Measurements from ENCODE around the gene MAML2.

MAML2 gene

DNA sequence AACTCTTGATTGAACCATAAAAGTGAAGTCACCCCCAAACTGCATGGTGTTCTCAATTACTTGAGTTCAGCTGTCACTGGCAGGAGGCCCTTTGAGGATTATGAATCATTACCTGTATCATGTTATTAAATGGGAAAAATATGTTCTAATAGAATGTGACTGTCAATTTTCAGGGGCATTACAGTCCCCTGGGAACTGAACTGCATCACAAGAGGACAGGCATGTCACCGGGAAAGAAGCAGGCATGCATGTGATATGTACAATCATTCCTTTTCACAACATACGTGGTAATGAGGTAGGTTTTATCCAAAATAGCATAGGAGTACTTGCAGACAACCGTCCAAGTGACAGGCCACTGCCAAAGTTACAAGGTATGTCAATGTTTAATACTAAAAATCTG lies 165.8 kb downstream of the MAML2 start:
- no peak for DNase-seq

GRCh38 chr11:96173906-96174305 lies 169.1 kb downstream of the MAML2 start:
- DNase-seq: no peak

DNA sequence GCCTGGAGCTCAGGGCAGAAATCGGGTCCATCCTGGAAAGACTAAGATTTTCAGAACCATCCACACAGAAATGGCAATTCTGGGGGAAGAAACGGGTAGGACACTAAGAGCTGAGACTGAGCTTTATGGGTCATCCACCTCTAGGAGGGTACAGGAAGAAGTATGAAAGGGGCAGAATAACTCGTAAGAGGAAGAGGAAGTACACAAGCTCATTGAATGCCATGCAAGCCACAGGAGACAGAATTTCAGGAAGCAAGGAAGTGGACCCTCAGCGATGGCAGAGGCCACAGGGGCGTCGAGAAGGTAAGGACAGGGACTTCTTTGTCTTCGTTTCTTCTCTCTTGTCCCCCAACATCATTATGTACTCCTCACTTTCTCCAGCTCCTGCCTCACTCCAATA lies 169.6 kb downstream of the MAML2 start:
- no peak for DNase-seq

DNA sequence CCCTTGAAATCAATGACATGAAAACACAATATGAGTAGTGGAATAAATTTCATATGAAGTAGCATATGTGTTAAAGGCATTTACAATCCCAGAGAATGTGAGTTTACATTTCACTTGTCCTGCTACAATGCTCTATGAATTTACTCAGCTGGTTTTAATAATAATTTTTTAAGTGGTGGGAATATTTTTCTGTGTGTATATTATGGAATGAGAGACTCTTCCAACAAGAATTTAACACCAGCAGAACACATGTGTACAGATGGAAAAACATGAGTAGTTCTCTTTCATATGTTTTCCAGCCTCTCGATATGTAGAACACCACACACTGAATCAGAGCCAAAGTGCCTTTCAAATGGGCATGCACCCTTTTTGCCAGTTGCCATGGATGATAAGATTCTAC lies 170.4 kb downstream of the MAML2 start:
- no peak for DNase-seq

DNA sequence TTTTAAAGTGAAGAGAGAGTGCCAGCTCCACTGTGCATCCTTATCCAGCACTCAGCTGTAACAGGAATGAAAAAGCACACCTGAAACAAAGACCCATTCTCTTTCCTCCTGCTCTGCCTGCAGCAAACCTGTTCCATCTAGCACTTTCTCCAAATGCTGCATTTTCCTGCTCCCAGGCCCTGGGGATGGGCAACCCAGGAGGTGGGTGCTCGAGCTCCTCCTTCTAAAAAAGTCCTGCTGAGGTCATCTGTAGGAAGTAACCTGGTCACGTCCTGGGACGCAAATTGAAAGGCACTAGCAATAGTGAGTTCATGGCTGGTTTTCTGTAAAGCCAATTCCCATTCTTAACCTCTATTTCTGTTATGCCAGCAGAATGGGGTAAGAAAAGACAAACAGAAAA lies 173.7 kb downstream of the MAML2 start:
- DNase-seq: no peak

DNA sequence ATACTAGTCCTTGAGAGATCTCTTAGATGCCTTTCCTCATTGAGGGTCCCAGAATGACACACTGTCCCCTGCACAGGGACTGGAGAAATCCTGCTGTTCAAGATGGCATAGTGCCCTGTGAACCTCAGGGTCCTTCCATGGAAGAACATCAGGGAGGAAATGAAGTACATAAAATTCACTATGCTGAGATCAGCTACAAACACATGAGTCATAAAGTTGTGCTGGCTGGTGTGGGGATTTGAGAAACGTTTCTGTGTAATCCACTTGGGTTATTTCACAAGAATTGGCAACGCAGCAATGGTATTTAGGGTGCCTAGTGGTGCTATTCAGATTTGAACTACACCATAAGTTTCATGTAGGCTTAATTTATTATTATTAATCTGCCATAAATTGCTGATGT lies 174.4 kb downstream of the MAML2 start:
- no peak for DNase-seq

DNA sequence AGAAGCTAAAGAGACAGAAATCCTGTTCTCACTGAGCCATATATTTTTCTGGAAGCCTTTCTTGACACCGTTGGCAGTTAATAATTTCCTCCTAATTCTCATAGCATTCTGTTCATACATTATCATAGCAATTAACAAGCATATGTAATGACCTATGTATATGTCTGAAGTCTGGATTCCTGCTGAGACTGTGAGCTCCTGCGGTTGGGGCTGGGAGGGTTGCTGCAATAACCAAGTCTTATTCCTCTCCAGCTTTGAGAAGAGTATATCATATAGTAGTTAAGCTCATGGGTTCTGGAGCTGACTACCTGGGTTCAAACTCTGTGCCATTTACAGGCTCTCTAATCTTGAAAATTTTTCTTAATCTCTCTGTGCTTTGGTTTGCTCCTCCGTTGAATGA lies 175.2 kb downstream of the MAML2 start:
- DNase-seq: no peak

- no peak for DNase-seq
These were observed 175.7 kb downstream of the MAML2 start for GRCh38 chr11:96167203-96167758.

DNA sequence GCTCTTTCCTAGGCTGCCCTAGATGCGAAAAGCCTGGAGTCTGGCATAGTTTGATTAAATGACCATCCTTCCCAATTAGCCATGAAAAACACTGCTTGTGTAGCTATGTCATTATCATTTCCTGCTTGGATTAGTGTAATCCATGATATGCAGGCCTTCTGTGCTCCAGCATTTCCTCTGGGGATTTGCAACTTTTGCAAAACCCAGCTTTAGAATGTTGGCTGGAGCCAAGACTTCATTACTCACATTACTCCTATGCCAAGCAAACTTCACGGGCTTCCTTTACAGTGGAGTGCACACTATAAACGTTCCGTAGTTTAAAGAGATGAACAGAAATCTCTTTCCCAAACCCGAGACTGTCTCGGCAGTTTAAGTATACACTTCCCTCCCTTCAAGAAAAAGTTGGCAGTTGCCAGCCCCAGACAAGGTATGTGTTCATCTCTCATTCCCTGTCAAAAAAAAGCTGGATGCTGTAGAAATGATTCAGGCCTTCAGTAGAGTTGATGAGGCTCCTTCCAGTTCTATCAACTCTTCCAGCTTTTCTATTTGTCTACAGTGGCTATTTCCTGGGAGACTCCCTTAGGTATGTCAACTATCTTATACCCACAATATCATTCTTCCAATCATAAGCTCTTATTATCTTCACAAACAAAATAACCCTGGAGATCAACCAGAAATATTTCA lies 180.0 kb downstream of the MAML2 start:
- no peak for DNase-seq

- DNase-seq: no peak
These were observed 181.5 kb downstream of the MAML2 start for GRCh38 chr11:96161307-96162089.

- no peak for DNase-seq
These were observed 182.2 kb downstream of the MAML2 start for GRCh38 chr11:96160732-96161306.

DNA sequence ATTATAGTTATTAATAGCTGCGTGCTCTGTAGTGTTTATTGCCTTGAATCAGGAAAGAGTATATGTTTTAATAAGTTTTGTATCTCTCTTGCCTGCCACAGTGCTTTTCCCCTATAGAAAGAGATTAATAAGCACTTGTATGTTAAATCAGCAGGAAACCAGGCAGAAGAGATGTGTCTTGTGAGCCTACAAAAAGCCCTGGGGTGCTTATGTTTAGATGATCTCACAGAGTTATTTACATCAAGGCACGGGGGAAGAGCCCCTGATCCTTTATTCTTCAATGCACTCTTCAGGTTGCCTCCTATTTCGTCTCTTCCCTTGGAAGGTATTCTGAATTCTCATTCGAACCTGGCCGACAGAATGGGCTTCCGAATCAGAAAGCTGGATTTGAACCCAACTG lies 183.0 kb downstream of the MAML2 start:
- DNase-seq: no peak

- DNase-seq: no peak
These were observed 184.9 kb downstream of the MAML2 start for GRCh38 chr11:96158126-96158525.

DNA sequence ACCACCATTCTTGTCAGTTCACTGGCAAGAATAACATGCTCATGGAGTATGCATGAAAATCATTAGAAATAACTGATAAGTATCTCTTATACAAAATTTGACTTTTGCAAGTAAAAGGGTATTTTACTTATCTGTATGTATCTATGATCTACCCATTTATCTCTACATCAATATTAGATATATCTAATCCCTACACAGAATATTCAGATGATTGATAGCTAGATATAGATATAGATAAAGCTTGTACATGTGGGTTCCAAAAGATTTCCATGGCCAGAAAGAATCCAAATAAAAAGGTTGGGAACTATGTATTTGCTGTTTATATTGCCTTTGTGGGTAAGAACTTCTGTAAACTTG lies 185.5 kb downstream of the MAML2 start:
- no peak for DNase-seq

DNA sequence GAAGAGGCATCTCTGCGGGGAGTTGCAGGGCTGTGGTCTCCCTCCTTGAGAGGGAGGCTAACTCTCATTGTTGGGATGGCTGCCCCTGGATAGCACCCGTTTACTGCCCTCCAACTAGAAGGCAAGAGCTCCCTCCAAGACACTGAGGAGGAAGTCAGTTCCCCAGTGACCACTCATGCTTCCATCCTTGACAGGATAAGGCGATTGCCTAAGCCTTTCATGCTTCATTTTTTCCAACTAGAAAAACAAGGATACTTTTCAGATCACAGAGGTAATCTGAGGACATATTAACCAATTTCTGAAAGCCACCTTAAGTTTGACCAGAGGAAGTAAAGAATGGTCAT lies 186.6 kb downstream of the MAML2 start:
- no peak for DNase-seq

DNA sequence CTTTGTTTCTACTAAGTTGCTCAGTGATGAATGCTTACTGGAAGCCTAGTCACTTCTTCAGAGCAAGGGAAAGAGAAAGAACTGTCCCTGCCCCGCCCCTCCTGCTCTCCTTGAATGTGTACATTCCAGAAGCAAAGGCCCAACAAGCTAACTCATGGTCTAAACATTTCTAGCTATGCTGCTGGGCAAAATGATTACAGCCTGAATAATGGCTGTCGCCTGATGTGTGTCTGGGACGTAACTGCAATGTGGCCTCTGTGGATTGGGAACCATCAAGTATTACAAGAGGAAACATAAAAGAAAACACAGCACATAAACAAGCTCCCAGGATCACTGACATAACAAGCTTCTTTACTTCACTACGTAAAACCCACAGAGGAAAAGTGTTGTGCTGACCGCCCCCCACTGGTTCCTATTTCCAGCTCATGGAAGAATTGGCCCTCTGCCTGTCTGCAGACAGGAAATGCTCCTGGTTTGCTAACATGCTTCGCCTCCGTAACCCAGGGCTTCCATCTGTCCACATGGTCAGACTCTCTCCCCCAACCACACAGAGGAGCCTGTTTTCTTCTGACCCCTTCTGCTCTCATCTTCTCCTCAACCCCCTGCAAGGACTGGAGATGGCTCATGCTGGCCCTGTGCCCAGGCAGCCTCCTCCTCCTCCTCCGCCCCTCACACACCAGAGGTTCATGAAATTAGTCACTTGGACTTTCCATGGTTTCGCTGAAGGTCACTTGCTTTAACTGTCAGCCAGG lies 187.2 kb downstream of the MAML2 start:
- DNase-seq: no peak

DNA sequence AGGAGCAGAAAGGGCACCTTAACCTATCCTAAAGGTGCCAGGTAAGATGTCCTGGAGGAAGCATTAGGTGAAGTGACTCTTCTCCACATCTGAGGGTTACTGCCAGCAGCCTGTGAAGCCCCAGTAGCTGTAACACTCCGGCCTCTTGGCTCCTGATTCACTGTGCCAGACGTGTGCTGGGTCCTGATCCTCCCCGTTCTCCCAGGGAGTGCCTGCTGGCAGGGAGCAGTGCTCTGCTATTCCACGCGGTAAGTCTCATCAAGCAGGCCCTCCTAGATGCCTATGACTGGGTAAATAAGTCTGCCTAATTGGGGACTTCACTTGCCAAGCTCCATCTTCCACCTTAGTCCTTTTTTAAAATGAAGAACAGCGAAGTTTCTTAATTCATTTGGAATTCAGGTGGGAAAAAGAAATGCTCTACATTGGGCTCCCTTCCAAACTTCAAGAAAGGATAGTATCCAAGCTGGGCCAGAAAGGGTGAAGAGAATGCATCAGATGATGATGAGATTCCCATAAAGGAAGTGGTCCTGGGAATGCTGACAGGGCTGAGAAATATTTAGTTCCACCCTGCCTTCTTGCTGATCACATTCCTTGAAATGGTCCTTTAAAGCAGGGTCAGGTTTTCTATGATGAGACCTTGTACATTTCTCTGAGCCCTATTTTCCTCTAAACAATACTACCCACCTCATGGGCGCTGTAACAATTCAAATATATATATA lies 188.0 kb downstream of the MAML2 start:
- no peak for DNase-seq

- DNase-seq: no peak
These were observed 190.4 kb downstream of the MAML2 start for GRCh38 chr11:96152623-96153022.

DNA sequence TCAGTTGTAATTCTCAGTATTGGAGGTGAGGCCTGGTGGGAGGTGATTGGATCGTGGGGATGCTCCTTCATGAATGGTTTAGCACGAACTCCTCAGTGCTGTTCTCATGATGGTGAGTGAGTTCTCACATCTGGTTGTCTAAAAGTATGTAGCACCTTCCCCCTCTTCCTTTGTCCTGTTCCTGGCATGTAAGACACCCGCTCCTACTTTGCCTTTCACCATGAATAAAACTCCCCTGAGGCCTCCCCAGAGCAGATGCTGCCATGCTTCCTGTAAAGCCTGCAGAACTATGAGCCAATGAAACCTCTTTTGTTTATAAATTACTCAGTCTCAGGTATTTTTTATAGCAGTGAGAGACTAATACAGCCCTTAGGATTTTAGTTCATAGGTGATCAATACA lies 191.5 kb downstream of the MAML2 start:
- no peak for DNase-seq

- no peak for DNase-seq
These were observed 192.4 kb downstream of the MAML2 start for GRCh38 chr11:96150609-96151008.

DNA sequence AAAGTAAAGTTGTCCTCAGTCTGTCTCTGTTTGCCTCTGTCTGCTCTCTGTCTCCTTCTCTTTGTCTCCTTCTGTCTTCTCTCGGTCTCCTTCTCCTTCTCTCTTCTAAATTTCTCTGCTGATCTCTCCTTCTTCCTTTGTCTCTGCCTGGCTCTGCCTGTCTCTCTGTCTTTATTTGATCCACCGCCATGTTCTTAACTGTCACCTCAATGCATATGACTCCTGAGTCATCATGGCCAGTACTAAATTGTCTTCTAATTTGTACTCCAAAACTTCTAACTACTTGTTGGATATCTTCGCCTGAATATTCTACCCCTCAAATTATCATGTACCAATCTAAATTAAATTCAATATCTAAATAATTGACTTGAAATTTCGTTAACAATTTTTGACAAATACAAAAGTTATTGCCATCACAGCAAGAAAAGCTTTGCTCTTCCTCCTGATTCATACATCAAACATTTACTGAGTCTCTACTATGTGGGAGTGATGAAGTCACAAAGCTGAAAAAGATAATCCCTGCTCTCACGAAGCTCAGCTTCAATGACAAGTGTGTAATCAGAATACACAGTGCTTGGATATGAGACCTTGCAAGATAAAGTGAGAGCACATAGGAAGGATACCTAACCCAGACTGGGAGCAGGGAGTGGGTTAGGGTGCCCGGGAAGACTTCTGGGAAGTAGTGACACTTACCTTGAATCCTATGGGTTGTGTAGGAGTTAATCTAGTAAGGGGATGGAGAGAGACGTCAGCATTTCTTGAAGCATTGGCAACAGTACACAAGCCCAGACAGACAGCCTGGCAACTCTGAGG lies 193.0 kb downstream of the MAML2 start:
- DNase-seq: no peak

GRCh38 chr11:96147906-96148486 lies 195.0 kb downstream of the MAML2 start:
- no peak for DNase-seq

All from activated T-cell treated with anti-CD3 and anti-CD28 coated beads for 4 hours (primary cell).